Measurements from ENCODE around the gene TNRC6A.

Gene TNRC6A

DNA sequence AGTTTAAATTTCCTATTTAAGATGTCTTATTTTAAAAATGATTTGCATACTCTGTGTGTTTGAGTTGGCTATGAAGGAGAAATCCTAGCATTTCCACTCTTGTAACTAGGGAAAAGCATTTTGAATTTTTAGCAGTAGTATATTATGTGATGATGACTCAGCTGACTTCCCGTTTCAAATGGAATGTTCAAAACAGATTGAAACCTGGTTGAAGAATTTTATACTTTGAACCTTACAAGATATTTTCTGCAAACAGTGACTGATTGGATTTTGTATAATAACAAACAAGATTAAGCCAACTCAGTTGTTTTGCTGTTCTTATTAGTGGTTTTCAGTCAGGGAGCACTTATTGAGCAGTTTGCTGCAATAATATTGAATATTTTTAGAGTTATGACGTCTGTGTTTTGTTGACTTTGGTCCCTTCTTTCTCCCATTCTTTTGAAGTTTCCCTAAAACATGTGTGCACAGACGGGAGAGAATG lies 8.0 kb downstream of the TNRC6A start:
- Histone ChIP-seq H3K27ac (ENCODE audit: low read depth, low read length) (no peak overlapping the region; the same call in 1 of the 2 replicates), H3K9me3 (ENCODE audit: insufficient read depth, low read length) (no peaks in the 10 kb centered on the region), H2AFZ (ENCODE audit: low read depth, low read length, severe bottlenecking) (no peak overlapping the region), H4K20me1 (ENCODE audit: low read depth, low read length) (peaks cover 25% of the 10 kb centered on the region), H3K36me3 (ENCODE audit: low read length) (peaks cover 9% of the 10 kb centered on the region), H3K4me2 (ENCODE audit: low read depth, low read length, poor library complexity, severe bottlenecking) (peak overlapping the region; percentile 24), H3K4me3 (ENCODE audit: insufficient read depth, low read length, poor library complexity, severe bottlenecking) (no peak overlapping the region), H3F3A (ENCODE audit: insufficient read depth) (peaks cover 10% of the 10 kb centered on the region), H3K9me2 (replicated peaks; ENCODE audit: insufficient read depth, low read length) (no peaks in the 10 kb centered on the region), H3K27me3 (ENCODE audit: low read length) (no peaks in the 10 kb centered on the region), H3K79me2 (ENCODE audit: insufficient read depth, low read length) (peaks cover 100% of the 10 kb centered on the region), H3K9ac (ENCODE audit: low read length) (no peak overlapping the region)
- TF ChIP-seq, protein P1, sequence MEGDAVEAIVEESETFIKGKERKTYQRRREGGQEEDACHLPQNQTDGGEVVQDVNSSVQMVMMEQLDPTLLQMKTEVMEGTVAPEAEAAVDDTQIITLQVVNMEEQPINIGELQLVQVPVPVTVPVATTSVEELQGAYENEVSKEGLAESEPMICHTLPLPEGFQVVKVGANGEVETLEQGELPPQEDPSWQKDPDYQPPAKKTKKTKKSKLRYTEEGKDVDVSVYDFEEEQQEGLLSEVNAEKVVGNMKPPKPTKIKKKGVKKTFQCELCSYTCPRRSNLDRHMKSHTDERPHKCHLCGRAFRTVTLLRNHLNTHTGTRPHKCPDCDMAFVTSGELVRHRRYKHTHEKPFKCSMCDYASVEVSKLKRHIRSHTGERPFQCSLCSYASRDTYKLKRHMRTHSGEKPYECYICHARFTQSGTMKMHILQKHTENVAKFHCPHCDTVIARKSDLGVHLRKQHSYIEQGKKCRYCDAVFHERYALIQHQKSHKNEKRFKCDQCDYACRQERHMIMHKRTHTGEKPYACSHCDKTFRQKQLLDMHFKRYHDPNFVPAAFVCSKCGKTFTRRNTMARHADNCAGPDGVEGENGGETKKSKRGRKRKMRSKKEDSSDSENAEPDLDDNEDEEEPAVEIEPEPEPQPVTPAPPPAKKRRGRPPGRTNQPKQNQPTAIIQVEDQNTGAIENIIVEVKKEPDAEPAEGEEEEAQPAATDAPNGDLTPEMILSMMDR (IDR thresholded peaks at IDR 0.05; ENCODE audit: insufficient read depth, low read length, poor library complexity, severe bottlenecking) = no peak
- no peak for TF ChIP-seq EZH2phosphoT487 (conservative IDR thresholded peaks at IDR 0.05; ENCODE audit: low read length)

DNA sequence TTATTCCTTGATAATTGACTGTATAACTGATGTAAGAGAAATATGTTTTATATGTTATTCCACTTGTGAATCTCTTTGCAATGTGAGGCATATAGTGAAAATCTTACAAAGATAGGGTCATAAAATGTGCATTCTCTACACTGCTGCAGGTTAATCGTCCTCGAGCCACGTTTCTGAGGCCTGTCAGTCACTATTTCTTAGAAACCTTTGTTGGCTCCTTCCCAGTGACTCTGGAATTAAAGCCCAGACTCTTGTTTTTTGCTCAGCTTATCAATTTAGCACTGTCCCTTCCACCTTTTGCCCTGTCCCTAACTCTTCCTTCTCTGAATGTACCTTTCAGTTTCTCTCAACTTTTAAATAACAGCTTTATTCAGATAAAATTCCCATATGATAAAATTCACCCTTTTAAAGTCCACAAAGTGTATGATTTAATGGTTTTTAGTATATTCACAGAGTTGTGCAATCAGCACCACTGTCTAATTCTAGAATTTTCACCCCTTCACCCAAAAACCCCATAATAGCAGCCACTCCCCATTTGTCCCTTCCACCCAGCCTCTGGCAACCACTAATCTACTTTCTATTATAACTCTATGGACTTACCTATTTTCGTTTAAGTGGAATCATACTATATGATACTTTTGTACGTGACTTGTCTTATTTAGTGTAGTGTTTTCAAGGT lies 8.6 kb downstream of the TNRC6A start:
- H3K27ac ChIP-seq (ENCODE audit: low read depth, low read length) = no peak overlapping the region
- peaks cover 5% of the 10 kb centered on the region for H3K36me3 ChIP-seq (ENCODE audit: low read length)
- no peak for TF ChIP-seq EZH2phosphoT487 (conservative IDR thresholded peaks at IDR 0.05; ENCODE audit: low read length)
- TF ChIP-seq, protein P1 (IDR thresholded peaks at IDR 0.05; ENCODE audit: insufficient read depth, low read length, poor library complexity, severe bottlenecking) = no peak
- H3F3A ChIP-seq (ENCODE audit: insufficient read depth) = peaks cover 10% of the 10 kb centered on the region
- H3K9me2 ChIP-seq (replicated peaks; ENCODE audit: insufficient read depth, low read length) = no peaks in the 10 kb centered on the region
- H3K9me3 ChIP-seq (ENCODE audit: insufficient read depth, low read length) = no peaks in the 10 kb centered on the region
- peaks cover 100% of the 10 kb centered on the region for H3K79me2 ChIP-seq (ENCODE audit: insufficient read depth, low read length)
- no peak overlapping the region for H2AFZ ChIP-seq (ENCODE audit: low read depth, low read length, severe bottlenecking)
- H3K4me2 ChIP-seq (ENCODE audit: low read depth, low read length, poor library complexity, severe bottlenecking) = no peak overlapping the region
- H3K4me3 ChIP-seq (ENCODE audit: insufficient read depth, low read length, poor library complexity, severe bottlenecking) = no peak overlapping the region
- H3K9ac ChIP-seq (ENCODE audit: low read length) = no peak overlapping the region
- peaks cover 28% of the 10 kb centered on the region for H4K20me1 ChIP-seq (ENCODE audit: low read depth, low read length)
- no peaks in the 10 kb centered on the region for H3K27me3 ChIP-seq (ENCODE audit: low read length)

DNA sequence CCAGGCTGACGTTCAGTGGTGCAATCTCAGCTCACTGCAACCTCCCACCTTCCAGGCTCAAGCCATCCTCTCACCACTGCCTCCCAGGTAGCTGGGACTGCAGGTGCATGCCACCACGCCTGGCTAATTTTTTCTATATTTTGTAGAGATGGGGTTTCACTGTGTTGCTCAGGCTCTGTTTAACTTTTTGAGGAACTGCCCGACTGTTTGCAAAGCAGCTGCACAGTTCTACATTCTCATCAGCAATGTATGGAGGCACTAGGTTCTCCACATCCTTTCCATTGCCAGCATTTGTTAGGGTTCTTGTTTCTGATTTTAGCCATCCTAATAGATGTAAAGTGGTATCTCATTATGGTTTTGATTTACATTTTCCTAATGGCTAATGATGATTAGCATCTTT lies 9.4 kb downstream of the TNRC6A start:
- Histone ChIP-seq H3F3A (ENCODE audit: insufficient read depth) (peaks cover 10% of the 10 kb centered on the region), H3K4me3 (ENCODE audit: insufficient read depth, low read length, poor library complexity, severe bottlenecking) (no peak overlapping the region), H3K9me2 (replicated peaks; ENCODE audit: insufficient read depth, low read length) (no peaks in the 10 kb centered on the region), H3K4me2 (ENCODE audit: low read depth, low read length, poor library complexity, severe bottlenecking) (no peak overlapping the region), H2AFZ (ENCODE audit: low read depth, low read length, severe bottlenecking) (no peak overlapping the region), H3K9ac (ENCODE audit: low read length) (no peak overlapping the region), H3K9me3 (ENCODE audit: insufficient read depth, low read length) (no peaks in the 10 kb centered on the region), H3K27me3 (ENCODE audit: low read length) (no peaks in the 10 kb centered on the region), H3K79me2 (ENCODE audit: insufficient read depth, low read length) (peaks cover 100% of the 10 kb centered on the region), H3K36me3 (ENCODE audit: low read length) (peaks cover 3% of the 10 kb centered on the region; the same call in 1 of the 2 replicates), H3K27ac (ENCODE audit: low read depth, low read length) (no peak overlapping the region), H4K20me1 (ENCODE audit: low read depth, low read length) (peaks cover 28% of the 10 kb centered on the region)
- TF ChIP-seq EZH2phosphoT487 (conservative IDR thresholded peaks at IDR 0.05; ENCODE audit: low read length) = no peak
- TF ChIP-seq, protein P1 (IDR thresholded peaks at IDR 0.05; ENCODE audit: insufficient read depth, low read length, poor library complexity, severe bottlenecking) = no peak

All from SU-DHL-6 (cell line).